ENCODE results near the gene NFKB2. TPM values are rescaled to one million over a fixed set of nuclear protein-coding genes. Genes with fewer than 3 reads are reported as not detected.

Gene NFKB2
- total and polyA plus RNA-seq, 2 donors (not counting 1 experiment from before 2014, with no cell fraction given), result 7.6 to 23.3 TPM

DNA sequence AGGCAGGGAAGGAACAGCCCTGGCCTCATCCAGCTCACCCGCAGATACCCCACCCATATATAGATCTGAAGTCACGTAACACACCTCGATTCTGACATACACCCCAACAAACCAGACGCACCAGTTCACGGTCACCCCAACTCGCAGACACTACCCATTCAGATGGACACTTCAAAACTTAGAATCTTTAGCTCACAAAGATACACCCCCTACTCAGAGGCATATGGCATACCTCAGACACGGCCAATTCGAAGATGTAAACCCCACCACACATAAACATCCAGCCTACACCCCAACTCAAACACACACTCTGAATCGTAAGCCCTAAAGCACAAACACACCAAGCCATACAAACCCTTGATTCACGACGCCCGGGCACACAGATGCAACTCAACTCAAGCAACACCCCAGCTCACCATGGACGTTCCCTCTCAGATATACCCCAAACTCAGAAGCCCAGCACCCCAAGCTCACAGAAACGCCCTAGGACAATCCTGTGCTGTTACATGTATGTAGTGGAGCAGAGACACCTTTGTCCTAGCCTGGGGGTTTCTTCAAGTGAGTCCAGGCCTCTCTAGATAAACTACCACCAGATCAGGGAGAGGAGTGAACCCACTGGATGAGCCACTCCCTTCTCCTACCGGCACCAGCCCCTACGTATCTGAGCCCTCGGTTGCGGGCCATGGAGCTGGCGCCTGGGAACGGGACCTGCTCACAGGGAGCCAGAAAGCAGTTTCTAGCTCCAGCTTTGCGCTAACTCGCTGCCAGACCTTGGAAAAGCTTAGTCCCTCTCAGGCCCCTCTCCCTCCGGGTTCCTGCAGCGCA, 14.3 kb downstream of the NFKB2 start:
- H2AFZ ChIP-seq (ENCODE audit: low read length), result no peak overlapping the region
- no peak for DNase-seq (ENCODE audit: low read depth in 2 of 2)
- peak; percentile 90 for TF ChIP-seq EZH2 (IDR thresholded peaks at IDR 0.05; ENCODE audit: low read length, missing control alignments)
- TF ChIP-seq, protein P1, sequence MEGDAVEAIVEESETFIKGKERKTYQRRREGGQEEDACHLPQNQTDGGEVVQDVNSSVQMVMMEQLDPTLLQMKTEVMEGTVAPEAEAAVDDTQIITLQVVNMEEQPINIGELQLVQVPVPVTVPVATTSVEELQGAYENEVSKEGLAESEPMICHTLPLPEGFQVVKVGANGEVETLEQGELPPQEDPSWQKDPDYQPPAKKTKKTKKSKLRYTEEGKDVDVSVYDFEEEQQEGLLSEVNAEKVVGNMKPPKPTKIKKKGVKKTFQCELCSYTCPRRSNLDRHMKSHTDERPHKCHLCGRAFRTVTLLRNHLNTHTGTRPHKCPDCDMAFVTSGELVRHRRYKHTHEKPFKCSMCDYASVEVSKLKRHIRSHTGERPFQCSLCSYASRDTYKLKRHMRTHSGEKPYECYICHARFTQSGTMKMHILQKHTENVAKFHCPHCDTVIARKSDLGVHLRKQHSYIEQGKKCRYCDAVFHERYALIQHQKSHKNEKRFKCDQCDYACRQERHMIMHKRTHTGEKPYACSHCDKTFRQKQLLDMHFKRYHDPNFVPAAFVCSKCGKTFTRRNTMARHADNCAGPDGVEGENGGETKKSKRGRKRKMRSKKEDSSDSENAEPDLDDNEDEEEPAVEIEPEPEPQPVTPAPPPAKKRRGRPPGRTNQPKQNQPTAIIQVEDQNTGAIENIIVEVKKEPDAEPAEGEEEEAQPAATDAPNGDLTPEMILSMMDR (conservative IDR thresholded peaks at IDR 0.05 in 1 of 2, IDR thresholded peaks at IDR 0.05 in 1 of 2; ENCODE audit: low read depth in 1 of 2, low read length in 2 of 2), result no peak
- no peaks in the 10 kb centered on the region for H3K9me3 ChIP-seq (ENCODE audit: control insufficient read depth, insufficient read depth, low read depth, low read length)
- H3K27ac ChIP-seq (ENCODE audit: insufficient read depth, low read length), result no peak overlapping the region
- no peaks in the 10 kb centered on the region for H3K79me2 ChIP-seq (ENCODE audit: control insufficient read depth, insufficient read depth, low read length)
- no peaks in the 10 kb centered on the region for H3K36me3 ChIP-seq (ENCODE audit: control insufficient read depth, insufficient read depth, low read length)
- no peaks in the 10 kb centered on the region for H4K20me1 ChIP-seq (ENCODE audit: control insufficient read depth, extremely low read depth, insufficient read depth, low read length)
- H3K4me3 ChIP-seq (replicated peaks in 1 of 4; ENCODE audit: control extremely low read depth in 1 of 4, insufficient read depth in 1 of 4, low read depth in 3 of 4, low read length in 4 of 4), result peak overlapping the region in 2 of 4 experiments; percentile 43 to 48
- peak overlapping the region; percentile 59 for H3K4me2 ChIP-seq (ENCODE audit: extremely low read depth, insufficient read depth, low read length)
- no peak overlapping the region for H3K9ac ChIP-seq (ENCODE audit: insufficient read depth, low read length)
- H3K27me3 ChIP-seq (ENCODE audit: control insufficient read depth, insufficient read depth, low read length), result peaks cover 63% of the 10 kb centered on the region
- H3K4me1 ChIP-seq (ENCODE audit: control insufficient read depth, extremely low read depth, insufficient read depth, low read length), result no peaks in the 10 kb centered on the region

DNA sequence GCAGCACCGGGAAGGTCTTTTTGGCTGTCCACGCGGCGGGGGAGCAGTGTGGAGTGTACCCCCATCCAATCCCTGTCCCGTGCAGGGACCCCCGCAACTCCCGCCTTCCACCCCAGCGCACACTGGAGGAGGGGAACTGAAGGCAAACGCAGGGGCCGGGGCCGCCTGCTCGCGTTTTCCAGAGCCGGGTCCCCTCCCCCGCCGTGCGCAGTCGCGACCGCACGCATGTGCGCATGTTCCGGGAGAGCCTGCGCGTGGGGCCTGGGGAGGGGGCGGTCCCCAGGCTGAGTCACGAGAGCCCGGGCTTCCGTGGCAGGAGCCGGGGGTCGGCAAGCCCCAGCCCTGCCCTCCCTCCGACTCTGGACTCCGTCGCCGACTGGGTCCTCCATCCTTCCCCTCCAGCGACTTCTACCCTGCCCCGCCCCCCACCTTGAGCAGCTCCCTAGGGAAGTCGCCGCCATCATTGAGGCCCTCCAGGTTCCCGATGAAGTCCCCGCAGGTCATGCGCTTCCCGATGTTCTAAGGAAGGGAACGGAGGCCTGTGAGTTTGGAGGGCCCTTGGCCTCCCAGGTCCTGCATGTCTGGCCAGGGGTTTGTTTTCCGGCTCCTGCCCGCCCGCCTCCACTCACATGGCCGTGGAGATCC, 15.0 kb downstream of the NFKB2 start:
- H3K4me1 ChIP-seq (ENCODE audit: control insufficient read depth, extremely low read depth, insufficient read depth, low read length), result no peaks in the 10 kb centered on the region
- H3K79me2 ChIP-seq (ENCODE audit: control insufficient read depth, insufficient read depth, low read length), result no peaks in the 10 kb centered on the region
- peak overlapping the region in 2 of 4 experiments; percentile 43 to 48 for H3K4me3 ChIP-seq (replicated peaks in 1 of 4; ENCODE audit: control extremely low read depth in 1 of 4, insufficient read depth in 1 of 4, low read depth in 3 of 4, low read length in 4 of 4)
- no peaks in the 10 kb centered on the region for H3K9me3 ChIP-seq (ENCODE audit: control insufficient read depth, insufficient read depth, low read depth, low read length)
- H2AFZ ChIP-seq (ENCODE audit: low read length), result no peak overlapping the region
- TF ChIP-seq, protein P1 (conservative IDR thresholded peaks at IDR 0.05 in 1 of 2, IDR thresholded peaks at IDR 0.05 in 1 of 2; ENCODE audit: low read depth in 1 of 2, low read length in 2 of 2), result no peak
- TF ChIP-seq EZH2 (IDR thresholded peaks at IDR 0.05; ENCODE audit: low read length, missing control alignments), result no peak
- H3K9ac ChIP-seq (ENCODE audit: insufficient read depth, low read length), result no peak overlapping the region
- peaks cover 69% of the 10 kb centered on the region for H3K27me3 ChIP-seq (ENCODE audit: control insufficient read depth, insufficient read depth, low read length)
- peak; percentile 21 to 28 for DNase-seq (ENCODE audit: low read depth in 2 of 2)
- H4K20me1 ChIP-seq (ENCODE audit: control insufficient read depth, extremely low read depth, insufficient read depth, low read length), result no peaks in the 10 kb centered on the region
- no peaks in the 10 kb centered on the region for H3K36me3 ChIP-seq (ENCODE audit: control insufficient read depth, insufficient read depth, low read length)
- H3K4me2 ChIP-seq (ENCODE audit: extremely low read depth, insufficient read depth, low read length), result peak overlapping the region; percentile 59
- H3K27ac ChIP-seq (ENCODE audit: insufficient read depth, low read length), result no peak overlapping the region

Measured in fibroblast of lung (primary cell).